Cardiac muscle cell (in vitro differentiated cells and primary cell): Measurements from ENCODE around the gene CYBA. TPM values are rescaled to one million over a fixed set of nuclear protein-coding genes. Genes with fewer than 3 reads are reported as not detected.
"Not testable (repeated sequence)": the region's sequence is repeated elsewhere in the genome, so short reads cannot be mapped to it uniquely, and the experiment has no call there.

Experiments used
- DNase-seq, 2 donors: peaks; one replicate each; pipeline versions ENCODE4 v3.0.0 to v3.0.0-alpha.2; 2010 to 2017; ENCODE audit warnings: low read depth in 1 of 2, low spot score in 1 of 2
- H3K27ac ChIP-seq: fragments of 200-600 bp; sonication (generic); 2 replicates; pipeline ENCODE4 v1.5.1; 2016
- H3K27me3 ChIP-seq: fragments of 200-600 bp; sonication (generic); 2 replicates; pipeline ENCODE4 v1.6.0; 2016; ENCODE audit warnings: control low read depth
- H3K36me3 ChIP-seq: fragments of 200-600 bp; sonication (generic); 2 replicates; pipeline ENCODE4 v1.5.1; 2016; ENCODE audit warnings: control low read depth
- H3K4me1 ChIP-seq: fragments of 200-600 bp; sonication (generic); 2 replicates; pipeline ENCODE4 v1.8.1; 2017; ENCODE audit warnings: low read depth, mild to moderate bottlenecking, mixed run types
- H3K4me3 ChIP-seq: fragments of 200-600 bp; sonication (generic); 2 replicates; pipeline ENCODE4 v1.5.1; 2016; ENCODE audit warnings: mild to moderate bottlenecking
- H3K9me3 ChIP-seq: fragments of 200-600 bp; sonication (generic); 2 replicates; pipeline ENCODE4 v1.5.1; 2017; ENCODE audit warnings: low read depth, mild to moderate bottlenecking, control low read depth
- polyA plus RNA-seq: library from polyadenylated mRNA; unstranded; fragments of >200 nt; fragmentation: Nextera tagmentation; extraction: Ambion mirVana; gene quantifications from 2 replicates; pipeline ENCODE4 v1.2.1, GENCODE V29; 2016
- total RNA-seq: library from RNA; depleted of rRNA; stranded (reverse); fragments of >200 nt; gene quantifications from 2 replicates; pipeline ENCODE4 v1.2.3, GENCODE V29; 2016
- TF ChIP-seq, protein P1 (sequence below): IDR thresholded peaks from 2 replicates; pipeline ENCODE4 v1.5.1; 2012; ENCODE audit warnings: low read depth, mild to moderate bottlenecking, low read length

CYBA gene
- total and polyA plus RNA-seq, 2 experiments from 2014 or later: 174 to 233 TPM

DNA sequence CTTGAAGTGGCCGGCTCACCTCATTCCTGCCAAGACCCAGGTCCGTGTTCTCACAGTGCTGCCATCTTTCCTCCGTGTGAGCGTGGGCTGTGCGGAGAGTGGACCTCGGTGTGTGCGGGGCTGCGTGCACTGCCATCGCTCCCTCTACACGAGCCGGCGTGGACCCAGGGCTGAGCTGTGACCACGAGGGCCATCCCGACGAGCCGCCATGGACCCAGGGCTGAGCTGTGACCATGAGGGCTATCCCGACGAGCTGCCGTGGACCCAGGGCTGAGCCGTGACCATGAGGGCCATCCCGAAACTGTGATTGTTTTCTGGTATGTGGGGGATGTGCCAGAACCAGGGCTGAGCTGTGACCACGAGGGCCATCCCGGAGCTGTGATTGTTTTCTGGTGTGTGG is 21.0 kb upstream of the CYBA start:
- no peaks in the 10 kb centered on the region for H3K36me3 ChIP-seq
- H3K27ac ChIP-seq: no peak overlapping the region
- no peak for DNase-seq
- peaks cover 14% of the 10 kb centered on the region for H3K4me1 ChIP-seq
- H3K27me3 ChIP-seq: no peaks in the 10 kb centered on the region
- H3K9me3 ChIP-seq: no peaks in the 10 kb centered on the region
- H3K4me3 ChIP-seq: no peak overlapping the region
- TF ChIP-seq, protein P1, sequence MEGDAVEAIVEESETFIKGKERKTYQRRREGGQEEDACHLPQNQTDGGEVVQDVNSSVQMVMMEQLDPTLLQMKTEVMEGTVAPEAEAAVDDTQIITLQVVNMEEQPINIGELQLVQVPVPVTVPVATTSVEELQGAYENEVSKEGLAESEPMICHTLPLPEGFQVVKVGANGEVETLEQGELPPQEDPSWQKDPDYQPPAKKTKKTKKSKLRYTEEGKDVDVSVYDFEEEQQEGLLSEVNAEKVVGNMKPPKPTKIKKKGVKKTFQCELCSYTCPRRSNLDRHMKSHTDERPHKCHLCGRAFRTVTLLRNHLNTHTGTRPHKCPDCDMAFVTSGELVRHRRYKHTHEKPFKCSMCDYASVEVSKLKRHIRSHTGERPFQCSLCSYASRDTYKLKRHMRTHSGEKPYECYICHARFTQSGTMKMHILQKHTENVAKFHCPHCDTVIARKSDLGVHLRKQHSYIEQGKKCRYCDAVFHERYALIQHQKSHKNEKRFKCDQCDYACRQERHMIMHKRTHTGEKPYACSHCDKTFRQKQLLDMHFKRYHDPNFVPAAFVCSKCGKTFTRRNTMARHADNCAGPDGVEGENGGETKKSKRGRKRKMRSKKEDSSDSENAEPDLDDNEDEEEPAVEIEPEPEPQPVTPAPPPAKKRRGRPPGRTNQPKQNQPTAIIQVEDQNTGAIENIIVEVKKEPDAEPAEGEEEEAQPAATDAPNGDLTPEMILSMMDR: no peak

- DNase-seq: no peak
- Histone ChIP-seq H3K9me3 (no peaks in the 10 kb centered on the region), H3K27ac (no peak overlapping the region), H3K4me3 (no peak overlapping the region), H3K4me1 (peaks cover 14% of the 10 kb centered on the region), H3K36me3 (no peaks in the 10 kb centered on the region), H3K27me3 (no peaks in the 10 kb centered on the region)
- TF ChIP-seq, protein P1: no peak
These were observed 19.1 kb upstream of the CYBA start for GRCh38 chr16:88669980-88670379.

DNA sequence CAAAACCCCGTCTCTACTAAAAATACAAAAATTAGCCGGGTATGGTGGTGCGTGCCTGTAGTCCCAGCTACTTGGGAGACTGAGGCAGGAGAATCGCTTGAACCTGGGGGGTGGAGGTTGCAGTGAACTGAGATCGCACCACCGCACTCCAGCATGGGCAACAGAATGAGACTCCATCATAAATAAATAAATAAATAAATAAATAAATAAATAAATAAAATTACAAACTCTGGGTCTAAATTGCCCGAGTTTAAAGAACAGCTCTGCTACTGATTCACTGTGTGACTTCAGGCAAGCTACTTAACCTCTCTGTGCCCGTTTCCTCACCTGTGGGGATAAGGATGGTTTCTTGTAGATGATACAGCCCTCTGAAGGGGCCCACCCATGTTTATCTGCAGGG is 18.6 kb upstream of the CYBA start:
- not testable (repeated sequence) for H3K27ac ChIP-seq, DNase-seq, H3K4me3 ChIP-seq, H3K9me3 ChIP-seq, H3K27me3 ChIP-seq, H3K36me3 ChIP-seq
- peaks cover 14% of the 10 kb centered on the region for H3K4me1 ChIP-seq

- TF ChIP-seq, protein P1: no peak
- Histone ChIP-seq H3K4me1 (no peaks in the 10 kb centered on the region), H3K36me3 (no peaks in the 10 kb centered on the region), H3K27me3 (no peaks in the 10 kb centered on the region), H3K27ac (no peak overlapping the region), H3K4me3 (no peak overlapping the region), H3K9me3 (no peaks in the 10 kb centered on the region)
- peak in 1 of 2 donors; percentile 21 for DNase-seq
These were observed 16.6 kb upstream of the CYBA start for GRCh38 chr16:88667461-88667860.

GRCh38 chr16:88665570-88665969 is 14.7 kb upstream of the CYBA start:
- TF ChIP-seq, protein P1: no peak

DNA sequence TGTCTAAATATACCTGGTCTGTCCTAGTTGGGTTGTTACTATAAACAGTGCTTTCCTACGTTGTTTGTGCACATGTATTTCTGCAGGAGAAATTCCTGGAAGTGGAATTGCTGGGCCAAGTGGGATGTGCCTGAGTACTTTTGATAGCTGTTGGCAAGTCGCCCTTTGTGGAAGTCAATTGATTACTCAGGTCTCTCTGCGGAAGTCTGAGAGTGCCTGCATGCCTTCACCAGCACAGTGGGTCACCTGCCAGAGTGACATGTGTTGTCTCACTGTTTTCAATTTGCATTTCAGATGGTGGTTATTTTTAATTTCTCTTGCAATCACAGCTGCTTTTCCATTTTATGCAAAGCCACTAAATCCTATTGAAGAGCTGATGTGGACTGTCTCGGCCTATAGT is 14.3 kb upstream of the CYBA start:
- DNase-seq: no peak
- TF ChIP-seq, protein P1: no peak
- H3K27me3 ChIP-seq: no peaks in the 10 kb centered on the region
- peaks cover under 1% of the 10 kb centered on the region for H3K4me1 ChIP-seq
- H3K27ac ChIP-seq: no peak overlapping the region
- H3K9me3 ChIP-seq: no peaks in the 10 kb centered on the region
- H3K4me3 ChIP-seq: no peak overlapping the region
- H3K36me3 ChIP-seq: no peaks in the 10 kb centered on the region

More at GRCh38 chr16:88665570-88665969, 14.7 kb upstream of the CYBA start:
- Histone ChIP-seq H3K27me3 (no peaks in the 10 kb centered on the region), H3K4me1 (no peaks in the 10 kb centered on the region), H3K27ac (no peak overlapping the region), H3K36me3 (no peaks in the 10 kb centered on the region), H3K9me3 (no peaks in the 10 kb centered on the region), H3K4me3 (no peak overlapping the region)
- no peak for DNase-seq
